ENCODE data around the gene F11R.
A peak's percentile ranks its signal among the peaks of the same experiment; 100 is the strongest.
"Not testable (repeated sequence)": the region's sequence is repeated elsewhere in the genome, so short reads cannot be mapped to it uniquely, and the experiment has no call there.

Gene F11R

DNA sequence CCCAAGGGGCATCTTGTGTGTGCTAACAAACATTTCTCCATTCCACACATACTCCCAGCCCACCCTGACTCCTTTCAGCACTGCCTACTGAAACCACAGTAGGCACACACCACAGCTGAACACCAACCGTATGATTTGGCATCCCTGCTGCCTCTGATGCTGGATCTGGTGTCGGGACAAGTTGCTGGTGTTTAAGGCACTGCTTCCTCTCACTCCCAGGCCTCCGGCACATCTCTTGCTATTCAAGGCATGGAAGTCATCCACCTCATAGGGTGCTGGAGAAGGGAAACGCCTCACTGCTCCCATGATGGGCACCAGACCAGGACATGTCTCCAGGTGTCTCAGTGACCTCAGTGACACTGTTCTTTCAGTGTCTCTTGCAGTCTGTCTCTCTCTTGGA, 64.0 kb downstream of the F11R start:
- no peak for DNase-seq

GRCh38 chr1:160954158-160955104, 66.5 kb downstream of the F11R start, which contains the start of gene ITLN2:
TSS of gene ITLN2 (minus strand) at chr1:160954809. CDS start at chr1:160954741, 68 bp downstream.
- DNase-seq = peak; percentile 57

DNA sequence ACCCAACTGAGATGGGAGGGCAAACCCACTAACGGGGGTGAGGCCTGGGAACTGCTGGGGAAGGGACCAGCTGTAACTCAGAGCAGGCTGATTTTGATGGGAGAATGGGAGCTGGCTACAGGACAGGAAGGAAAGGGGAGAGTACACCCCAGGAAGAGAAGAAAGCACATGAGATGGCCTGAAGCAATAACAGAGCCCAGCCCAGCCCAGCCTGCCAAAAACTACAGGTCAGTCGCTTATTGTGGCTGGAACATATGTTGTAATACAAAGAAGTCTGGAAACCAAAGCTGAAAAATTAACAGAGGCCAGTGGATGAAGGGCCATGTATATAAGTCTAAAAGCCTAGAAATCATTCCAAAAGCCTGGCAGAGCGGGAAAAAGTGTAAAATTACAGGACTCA, 67.9 kb downstream of the F11R start:
- DNase-seq = no peak

- no peak for DNase-seq
These were observed 68.8 kb downstream of the F11R start for GRCh38 chr1:160952129-160952510.

DNA sequence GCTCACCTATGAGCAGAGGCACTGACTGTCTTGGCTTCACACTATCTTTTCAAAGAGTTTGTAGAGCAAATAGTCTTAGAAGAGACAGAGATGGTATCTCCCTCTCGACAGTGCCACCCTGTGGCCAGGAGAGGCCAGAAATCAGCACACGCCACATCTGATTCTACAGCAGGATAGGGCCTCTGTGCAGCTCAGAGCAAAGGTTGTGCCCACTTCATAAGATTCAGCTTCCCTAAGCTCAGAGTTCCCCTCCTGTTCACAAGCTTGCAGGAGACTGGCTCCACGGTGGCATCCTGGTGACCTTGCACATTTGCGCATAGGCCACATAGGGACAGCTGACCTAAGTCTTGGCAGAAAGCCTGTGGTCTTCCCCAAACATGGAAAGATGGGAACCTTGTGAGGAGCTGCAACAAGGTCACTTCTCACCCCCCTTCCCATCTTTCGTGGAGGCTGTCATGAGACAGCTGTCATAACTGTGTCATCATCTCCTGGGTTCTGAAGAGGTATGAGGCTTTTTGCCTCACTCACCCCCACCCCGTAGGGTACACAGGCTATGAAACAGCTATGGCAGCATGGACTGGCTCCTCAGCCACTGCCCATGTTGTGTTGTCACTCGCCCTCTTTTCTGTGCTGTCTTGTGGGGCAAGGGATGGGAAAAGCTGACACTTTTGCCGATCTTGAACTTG, 69.4 kb downstream of the F11R start:
- peak; percentile 72 for DNase-seq

- DNase-seq = no peak
These were observed 70.3 kb downstream of the F11R start for GRCh38 chr1:160950657-160951056.

- no peak for DNase-seq
These were observed 71.1 kb downstream of the F11R start for GRCh38 chr1:160949881-160950280.

GRCh38 chr1:160949216-160949880, 71.6 kb downstream of the F11R start:
- DNase-seq = not testable (repeated sequence)

GRCh38 chr1:160947174-160947759, 73.7 kb downstream of the F11R start:
- not testable (repeated sequence) for DNase-seq

GRCh38 chr1:160945881-160946280, 75.1 kb downstream of the F11R start:
- DNase-seq = not testable (repeated sequence)
